ENCODE results near the gene SLC24A3.

Gene SLC24A3

DNA sequence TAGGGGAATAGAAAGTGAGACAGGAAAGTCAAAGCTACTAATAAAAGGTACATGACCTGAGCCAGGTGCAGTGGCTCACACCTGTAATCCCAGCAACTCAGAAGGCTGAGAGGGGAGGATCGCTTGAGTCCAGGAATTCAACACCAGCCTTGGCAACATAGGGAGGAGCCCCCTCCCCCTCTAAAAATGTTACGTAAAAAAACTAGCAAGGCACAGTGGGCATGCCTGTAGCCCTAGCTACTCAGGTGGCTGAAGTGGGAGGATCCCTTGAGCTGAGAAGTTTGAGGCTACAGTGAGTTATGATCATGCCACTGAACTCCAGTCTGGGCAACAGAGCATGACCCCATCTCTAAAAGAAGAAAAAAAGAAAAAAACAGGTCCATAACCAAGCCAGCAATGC is 359.6 kb downstream of the SLC24A3 start:
- in situ Hi-C loops (cut with HindIII; ENCODE audit: low sequenced_read_pairs): no loop called here
- H3K4me3 ChIP-seq (ENCODE audit: low read depth, low read length): no peak overlapping the region
- TF ChIP-seq, protein P1, sequence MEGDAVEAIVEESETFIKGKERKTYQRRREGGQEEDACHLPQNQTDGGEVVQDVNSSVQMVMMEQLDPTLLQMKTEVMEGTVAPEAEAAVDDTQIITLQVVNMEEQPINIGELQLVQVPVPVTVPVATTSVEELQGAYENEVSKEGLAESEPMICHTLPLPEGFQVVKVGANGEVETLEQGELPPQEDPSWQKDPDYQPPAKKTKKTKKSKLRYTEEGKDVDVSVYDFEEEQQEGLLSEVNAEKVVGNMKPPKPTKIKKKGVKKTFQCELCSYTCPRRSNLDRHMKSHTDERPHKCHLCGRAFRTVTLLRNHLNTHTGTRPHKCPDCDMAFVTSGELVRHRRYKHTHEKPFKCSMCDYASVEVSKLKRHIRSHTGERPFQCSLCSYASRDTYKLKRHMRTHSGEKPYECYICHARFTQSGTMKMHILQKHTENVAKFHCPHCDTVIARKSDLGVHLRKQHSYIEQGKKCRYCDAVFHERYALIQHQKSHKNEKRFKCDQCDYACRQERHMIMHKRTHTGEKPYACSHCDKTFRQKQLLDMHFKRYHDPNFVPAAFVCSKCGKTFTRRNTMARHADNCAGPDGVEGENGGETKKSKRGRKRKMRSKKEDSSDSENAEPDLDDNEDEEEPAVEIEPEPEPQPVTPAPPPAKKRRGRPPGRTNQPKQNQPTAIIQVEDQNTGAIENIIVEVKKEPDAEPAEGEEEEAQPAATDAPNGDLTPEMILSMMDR (IDR thresholded peaks at IDR 0.05; ENCODE audit: low read depth, low read length, missing control alignments): no peak

DNA sequence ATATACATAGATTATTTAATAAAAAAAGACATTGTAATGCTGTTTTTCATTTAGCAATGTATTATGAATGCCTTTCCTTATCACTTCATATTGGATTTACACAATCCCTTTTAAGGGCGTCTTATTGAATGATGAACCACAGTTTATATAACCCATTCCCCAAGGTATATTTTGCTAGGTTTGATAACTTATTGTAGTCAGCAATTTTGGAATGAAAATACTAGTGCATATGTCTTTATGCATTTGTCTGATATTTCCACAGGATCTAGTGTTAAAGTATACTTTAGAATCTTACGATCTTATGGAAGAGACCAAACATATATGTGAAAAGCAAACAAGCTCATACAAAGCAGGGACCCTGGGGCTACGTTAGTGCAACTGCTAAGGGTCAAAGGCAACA is 365.2 kb downstream of the SLC24A3 start:
- TF ChIP-seq, protein P1 (IDR thresholded peaks at IDR 0.05; ENCODE audit: low read depth, low read length, missing control alignments): no peak
- in situ Hi-C loops (cut with HindIII; ENCODE audit: low sequenced_read_pairs): no loop called here
- no peak overlapping the region for H3K4me3 ChIP-seq (ENCODE audit: low read depth, low read length)
- DNase-seq (ENCODE audit: low read depth): no peak

More for the DNA sequence above, 359.6 kb downstream of the SLC24A3 start:
- DNase-seq (ENCODE audit: low read depth): no peak

DNA sequence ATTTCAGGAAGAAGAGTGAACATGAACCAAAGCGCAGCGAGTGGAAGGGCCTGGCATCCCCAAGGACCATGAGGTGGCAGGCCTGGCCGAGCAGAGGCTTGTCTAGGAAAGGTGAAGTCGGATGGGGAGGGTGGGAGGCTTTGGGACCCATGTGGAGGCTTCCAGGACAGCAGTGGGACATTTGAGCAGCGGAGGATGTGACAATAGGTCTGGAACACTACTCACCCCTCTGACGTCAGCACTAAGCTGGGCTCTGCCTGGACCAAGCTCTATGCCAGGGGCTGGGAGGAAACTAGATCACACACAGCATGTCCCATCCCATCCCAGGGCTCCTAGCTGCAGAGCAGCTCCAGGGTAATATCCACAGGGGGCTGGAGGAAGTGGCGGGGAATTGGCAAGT is 370.3 kb downstream of the SLC24A3 start:
- no peak for DNase-seq (ENCODE audit: low read depth)
- in situ Hi-C loops (cut with HindIII; ENCODE audit: low sequenced_read_pairs): no loop called here
- TF ChIP-seq, protein P1 (IDR thresholded peaks at IDR 0.05; ENCODE audit: low read depth, low read length, missing control alignments): no peak
- H3K4me3 ChIP-seq (ENCODE audit: low read depth, low read length): no peak overlapping the region

DNA sequence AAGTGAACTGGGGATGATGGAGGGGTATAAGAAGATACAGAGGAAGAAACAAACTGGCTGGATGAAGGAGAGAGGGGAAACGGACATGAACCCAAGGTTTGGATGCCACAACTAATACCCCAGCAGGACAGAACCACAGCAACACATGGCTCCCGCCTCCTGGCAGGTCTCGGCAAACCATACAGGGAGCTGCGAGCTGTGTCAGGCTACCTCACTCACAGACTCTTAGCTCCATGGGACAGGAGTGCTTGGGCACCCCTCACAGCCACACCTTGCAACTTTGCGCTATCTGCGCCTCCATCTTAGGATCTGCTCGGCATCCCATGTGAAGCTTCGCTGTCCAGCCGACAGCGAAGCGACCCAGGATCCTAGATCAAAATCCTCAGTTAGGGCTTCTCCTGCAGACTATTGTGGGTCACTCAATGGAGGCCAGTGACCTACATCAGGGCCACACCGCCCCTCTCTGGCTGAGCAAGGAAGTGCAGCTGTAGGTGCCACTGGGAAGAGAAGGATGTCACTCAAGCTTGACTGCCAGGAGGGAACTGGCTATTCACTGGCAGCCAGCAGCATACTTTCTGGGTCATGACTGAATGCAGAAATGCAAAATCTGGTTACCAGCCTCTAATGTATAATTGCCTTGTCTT is 371.2 kb downstream of the SLC24A3 start:
- in situ Hi-C loops (cut with HindIII; ENCODE audit: low sequenced_read_pairs): no loop called here
- peak; percentile 1 for DNase-seq (ENCODE audit: low read depth)
- TF ChIP-seq, protein P1 (IDR thresholded peaks at IDR 0.05; ENCODE audit: low read depth, low read length, missing control alignments): peak; percentile 64
- no peak overlapping the region for H3K4me3 ChIP-seq (ENCODE audit: low read depth, low read length)

DNA sequence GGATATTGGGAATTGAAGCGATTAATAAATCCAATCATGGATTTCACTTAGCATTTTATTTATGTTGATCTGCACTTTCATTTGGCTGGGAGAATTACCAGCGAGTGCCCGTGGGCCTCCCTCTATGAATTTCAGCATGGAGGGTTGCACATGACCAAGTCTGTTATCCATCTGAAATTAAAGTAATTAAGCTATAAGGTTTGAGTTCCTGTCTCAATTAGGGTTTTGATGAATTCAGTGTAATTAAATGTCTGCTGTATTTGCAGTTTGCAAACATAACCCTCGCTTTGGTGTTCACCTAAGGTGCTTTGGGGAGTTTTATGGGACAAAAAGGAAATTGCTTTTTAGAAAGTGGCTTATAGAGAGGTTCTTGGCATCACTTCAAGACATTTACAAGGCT is 375.8 kb downstream of the SLC24A3 start:
- no peak overlapping the region for H3K4me3 ChIP-seq (ENCODE audit: low read depth, low read length)
- DNase-seq (ENCODE audit: low read depth): no peak
- in situ Hi-C loops (cut with HindIII; ENCODE audit: low sequenced_read_pairs): no loop called here
- TF ChIP-seq, protein P1 (IDR thresholded peaks at IDR 0.05; ENCODE audit: low read depth, low read length, missing control alignments): no peak

DNA sequence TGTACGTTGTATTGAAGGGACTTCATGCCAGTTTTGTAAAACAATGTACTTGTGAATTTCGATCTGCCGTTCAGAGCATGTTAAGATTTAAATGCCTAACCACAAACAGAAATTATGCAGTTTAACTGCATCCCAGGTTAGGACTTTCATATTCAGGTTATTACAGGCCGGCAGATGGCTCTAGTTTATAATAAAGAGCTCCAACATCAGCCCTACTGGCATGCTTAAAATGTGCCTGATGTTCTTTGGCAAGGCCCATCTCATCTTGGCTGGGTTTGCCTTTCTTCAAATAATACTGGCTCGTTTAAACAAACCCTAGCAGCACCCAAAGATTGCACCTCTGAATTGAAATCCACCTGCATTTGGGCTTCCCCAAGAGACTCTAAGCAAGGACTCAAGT is 376.3 kb downstream of the SLC24A3 start:
- in situ Hi-C loops (cut with HindIII; ENCODE audit: low sequenced_read_pairs): no loop called here
- no peak for DNase-seq (ENCODE audit: low read depth)
- TF ChIP-seq, protein P1 (IDR thresholded peaks at IDR 0.05; ENCODE audit: low read depth, low read length, missing control alignments): no peak
- H3K4me3 ChIP-seq (ENCODE audit: low read depth, low read length): no peak overlapping the region
